HCT116 (cell line): Measurements from ENCODE around the gene COG5. TPM values are rescaled to one million over a fixed set of nuclear protein-coding genes. Genes with fewer than 3 reads are reported as not detected.

Experiments used
- ATAC-seq: fragments of 200-7000 bp; cut with Tn5 transposase; 2 replicates; pipeline ENCODE4 v1.9.1; 2020; ENCODE audit warnings: mild to moderate bottlenecking, moderate library complexity
- BruUV-seq: library from RNA; stranded (reverse); fragments of 400-500 nt; replicated peaks from 2 replicates; lab custom pipeline; 2021; lab: Mats Ljungman, UMichigan
- CTCF ChIA-PET: fragments of 300-600 bp; sonication (Branson Sonifier 250); formaldehyde crosslinking; loops from one replicate; lab custom pipeline; 2021; ENCODE audit warnings: antibody characterized with exemption; lab: Charles Lee
- POLR2A ChIA-PET: fragments of 300-600, 350-600 bp; sonication (Branson Sonifier 250); formaldehyde crosslinking; loops from one replicate; lab custom pipeline; 2021; ENCODE audit warnings: antibody characterized with exemption; lab: Charles Lee
- RAD21 ChIA-PET, 2 experiments: fragments of 300-600 bp; sonication (Branson Sonifier 250); formaldehyde crosslinking; loops; one replicate each; lab custom pipeline; 2023; ENCODE audit warnings: low total read pairs in 2 of 2; ENCODE audit not compliant: uncharacterized antibody in 2 of 2, unreplicated experiment in 2 of 2, low non-redundant PET in 1 of 2; lab: Charles Lee
- DNase-seq: peaks from one replicate; pipeline ENCODE4 v3.0.0-alpha.2; 2010; ENCODE audit warnings: low read depth, low spot score
- H2AFZ ChIP-seq: fragments of 200-600 bp; shearing (Covaris generic), sonication (generic); 2 replicates; pipeline ENCODE4 v1.6.1; 2017; ENCODE audit warnings: low read depth, mixed run types, mixed read lengths, antibody characterized with exemption, low read length; ENCODE audit not compliant: poor library complexity, severe bottlenecking
- H3K27ac ChIP-seq: 2 replicates; pipeline ENCODE4 v1.5.1; 2012; ENCODE audit warnings: low read depth, low read length
- H3K27me3 ChIP-seq: fragments of 200-600 bp; sonication (generic); 2 replicates; pipeline ENCODE4 v1.6.1; 2016; ENCODE audit warnings: mixed run types, low read length, mixed read lengths; ENCODE audit not compliant: insufficient read depth
- H3K36me3 ChIP-seq, 2 experiments: fragments of 200-500 bp in 1 of 2; fragments of 200-600 bp in 1 of 2; sonication (Bioruptor generic) in 1 of 2; sonication (generic) in 1 of 2; 2 replicates each; pipeline versions ENCODE4 v1.5.1 to v1.6.1; 2014 to 2016; ENCODE audit warnings: low read length in 2 of 2, inconsistent platforms in 1 of 2, mixed read lengths in 1 of 2, mixed run types in 1 of 2; ENCODE audit not compliant: insufficient read depth in 2 of 2, control insufficient read depth in 1 of 2
- H3K4me1 ChIP-seq, 2 experiments: fragments of 200-600 bp in 1 of 2; sonication (generic) in 1 of 2; 2 replicates each; pipeline versions ENCODE4 v1.5.1 to v1.6.1; 2012 to 2017; ENCODE audit warnings: low read length in 2 of 2, inconsistent platforms in 1 of 2, mild to moderate bottlenecking in 1 of 2, mixed read lengths in 1 of 2, mixed run types in 1 of 2, moderate library complexity in 1 of 2; ENCODE audit not compliant: insufficient read depth in 2 of 2, control insufficient read depth in 1 of 2
- H3K4me2 ChIP-seq: fragments of 200-600 bp; sonication (generic); 2 replicates; pipeline ENCODE4 v1.6.1; 2017; ENCODE audit warnings: mixed run types, low read length, mixed read lengths
- H3K4me3 ChIP-seq, 2 experiments: fragments of 200-600 bp in 1 of 2; sonication (generic) in 1 of 2; replicated peaks in 1 of 2; 2 replicates each; pipeline ENCODE4 v1.5.1; 2011 to 2016; ENCODE audit warnings: low read length in 2 of 2, control low read depth in 1 of 2, low read depth in 1 of 2, mild to moderate bottlenecking in 1 of 2, mixed read lengths in 1 of 2, mixed run types in 1 of 2
- H3K79me2 ChIP-seq: fragments of 200-600 bp; sonication (generic); 2 replicates; pipeline ENCODE4 v1.6.1; 2017; ENCODE audit warnings: mild to moderate bottlenecking, mixed run types, low read length, moderate library complexity, mixed read lengths; ENCODE audit not compliant: insufficient read depth
- H3K9ac ChIP-seq: fragments of 200-600 bp; sonication (generic); 2 replicates; pipeline ENCODE4 v1.6.1; 2016; ENCODE audit warnings: low read length, mixed read lengths
- H3K9me2 ChIP-seq: fragments of 200-600 bp; sonication (generic), shearing (Covaris generic); 2 replicates; pipeline ENCODE4 v1.6.1; 2017; ENCODE audit warnings: mixed run types, mild to moderate bottlenecking, moderate library complexity; ENCODE audit not compliant: insufficient read depth
- H3K9me3 ChIP-seq, 2 experiments: fragments of 200-500 bp in 1 of 2; fragments of 200-600 bp in 1 of 2; sonication (Bioruptor generic) in 1 of 2; sonication (generic) in 1 of 2; 2 replicates each; pipeline ENCODE4 v1.6.1; 2014 to 2017; ENCODE audit warnings: low read length in 2 of 2, mixed read lengths in 2 of 2, inconsistent platforms in 1 of 2, low read depth in 1 of 2, mild to moderate bottlenecking in 1 of 2, mixed run types in 1 of 2, moderate library complexity in 1 of 2; ENCODE audit not compliant: control insufficient read depth in 1 of 2, insufficient read depth in 1 of 2
- H4K20me1 ChIP-seq: fragments of 200-600 bp; sonication (generic), shearing (Covaris generic); 2 replicates; pipeline ENCODE4 v1.6.1; 2017; ENCODE audit warnings: mixed run types, mild to moderate bottlenecking, moderate library complexity; ENCODE audit not compliant: insufficient read depth
- ATF3 ChIP-seq: IDR thresholded peaks from 2 replicates; pipeline ENCODE4 v1.6.1; 2012
- CBX3 ChIP-seq: IDR thresholded peaks from 2 replicates; pipeline ENCODE4 v1.6.1; 2012; ENCODE audit warnings: low read depth
- CEBPB ChIP-seq: IDR thresholded peaks from 2 replicates; pipeline ENCODE4 v1.6.1; 2012; ENCODE audit warnings: low read depth
- CTCF ChIP-seq, 3 experiments: fragments of 200-600 bp in 1 of 3; sonication (generic) in 1 of 3; IDR thresholded peaks in 2 of 3; conservative IDR thresholded peaks in 1 of 3; 2 replicates each; pipeline ENCODE4 v1.5.1; 2012 to 2017; ENCODE audit warnings: low read depth in 2 of 3, low read length in 2 of 3, antibody characterized with exemption in 1 of 3, borderline replicate concordance in 1 of 3, control low read depth in 1 of 3, mild to moderate bottlenecking in 1 of 3, mixed read lengths in 1 of 3, mixed run types in 1 of 3, moderate library complexity in 1 of 3; ENCODE audit not compliant: insufficient read depth in 1 of 3
- EGR1 ChIP-seq: IDR thresholded peaks from 2 replicates; pipeline ENCODE4 v1.6.1; 2012; ENCODE audit warnings: low read depth
- ELF1 ChIP-seq: IDR thresholded peaks from 2 replicates; pipeline ENCODE4 v1.6.1; 2012; ENCODE audit warnings: low read depth, borderline replicate concordance
- EZH2 ChIP-seq: fragments of 200-600 bp; sonication (generic); IDR thresholded peaks from 2 replicates; pipeline ENCODE4 v1.6.1; 2017; ENCODE audit warnings: antibody characterized with exemption, mixed run types
- EZH2phosphoT487 ChIP-seq: fragments of 200-600 bp; IDR thresholded peaks from 2 replicates; pipeline ENCODE4 v1.6.1; 2018; ENCODE audit warnings: antibody characterized with exemption, borderline replicate concordance
- FOSL1 ChIP-seq: IDR thresholded peaks from 2 replicates; pipeline ENCODE4 v1.6.1; 2012; ENCODE audit warnings: low read depth
- JUND ChIP-seq: IDR thresholded peaks from 2 replicates; pipeline ENCODE4 v1.6.1; 2012
- MAX ChIP-seq: IDR thresholded peaks from 2 replicates; pipeline ENCODE4 v1.6.1; 2012
- POLR2A ChIP-seq: IDR thresholded peaks from 2 replicates; pipeline ENCODE4 v1.7.0; 2011; ENCODE audit warnings: borderline replicate concordance; ENCODE audit not compliant: insufficient read depth, insufficient read length; ENCODE audit errors: extremely low read depth
- POLR2AphosphoS5 ChIP-seq: IDR thresholded peaks from 2 replicates; pipeline ENCODE4 v1.6.1; 2011; ENCODE audit warnings: mild to moderate bottlenecking, low read depth, low read length, moderate library complexity
- REST ChIP-seq: IDR thresholded peaks from 2 replicates; pipeline ENCODE4 v1.6.1; 2012; ENCODE audit warnings: low read depth
- SIN3A ChIP-seq: IDR thresholded peaks from 2 replicates; pipeline ENCODE4 v1.6.1; 2012; ENCODE audit warnings: low read depth
- SP1 ChIP-seq: IDR thresholded peaks from 2 replicates; pipeline ENCODE4 v1.6.1; 2012; ENCODE audit warnings: low read depth
- SRF ChIP-seq: IDR thresholded peaks from 2 replicates; pipeline ENCODE4 v1.6.1; 2012; ENCODE audit warnings: low read depth
- TCF7L2 ChIP-seq: IDR thresholded peaks from 2 replicates; pipeline ENCODE4 v1.7.0; 2011; ENCODE audit warnings: borderline replicate concordance, inconsistent platforms; ENCODE audit not compliant: insufficient read depth, insufficient read length; ENCODE audit errors: extremely low read depth
- ZBTB33 ChIP-seq: IDR thresholded peaks from 2 replicates; pipeline ENCODE4 v1.6.1; 2011; ENCODE audit warnings: mild to moderate bottlenecking, low read length, moderate library complexity; ENCODE audit not compliant: insufficient replicate concordance; ENCODE audit errors: extremely low read depth
- ZFX ChIP-seq: fragments of 450-650 bp; IDR thresholded peaks from 2 replicates; pipeline ENCODE4 v1.6.1; 2017
- intact Hi-C: fragments of 100-400 bp; cut with micrococcal nuclease; formaldehyde crosslinking; loops from 2 replicates; pipeline ENCODE4 v1.10.0; 2022
- total RNA-seq: library from RNA; stranded (reverse); gene quantifications from one replicate; pipeline ENCODE4 v1.2.1, GENCODE V29; 2021; ENCODE audit not compliant: unreplicated experiment

Gene COG5
- total RNA-seq, 1 experiment from 2014 or later = 30.7 TPM

- Histone ChIP-seq H3K79me2 (no peaks in the 10 kb centered on the region), H3K36me3 (no peaks in the 10 kb centered on the region), H3K27me3 (no peaks in the 10 kb centered on the region), H3K4me1 (no peaks in the 10 kb centered on the region), H2AFZ (no peak overlapping the region), H3K9me2 (no peaks in the 10 kb centered on the region), H3K4me3 (no peak overlapping the region), H3K27ac (no peak overlapping the region), H4K20me1 (no peaks in the 10 kb centered on the region), H3K4me2 (no peak overlapping the region), H3K9me3 (no peaks in the 10 kb centered on the region), H3K9ac (no peak overlapping the region)
- intact Hi-C loops = no loop called here
- ChIA-PET CTCF (no interaction called here), RAD21 (no interaction called here), POLR2A (no interaction called here)
- DNase-seq = no peak
- BruUV-seq = no TSS peak
- ATAC-seq = no peak
- TF ChIP-seq TCF7L2 (no peak), ZFX (no peak), CEBPB (no peak), JUND (no peak), EGR1 (no peak), POLR2AphosphoS5 (no peak), FOSL1 (no peak), EZH2phosphoT487 (no peak), SIN3A (no peak), SP1 (no peak), MAX (no peak), ZBTB33 (no peak), CBX3 (no peak), ELF1 (no peak), POLR2A (no peak), ATF3 (no peak), EZH2 (no peak), REST (no peak), SRF (no peak), CTCF (IDR thresholded peaks at IDR 0.05 in 2 of 3, conservative IDR thresholded peaks at IDR 0.05 in 1 of 3; ENCODE audit: borderline replicate concordance in 1 of 3, insufficient read depth in 1 of 3, low read depth in 2 of 3, low read length in 2 of 3) (no peak)
Observed at GRCh38 chr7:107262857-107263256, 300.9 kb downstream of the COG5 start.
